HEK293 (cell line): ENCODE results near the gene FAM217A.

Experiments used
- CTCF ChIP-seq: fragments of 450-650 bp; formaldehyde crosslinking; IDR thresholded peaks from 2 replicates; pipeline ENCODE4 v1.5.1; 2016; ENCODE audit warnings: missing biosample characterization, missing genetic modification characterization
- HOXC10 ChIP-seq: sonication (generic); formaldehyde crosslinking; IDR thresholded peaks from 2 replicates; pipeline ENCODE4 v1.8.1; 2023; ENCODE audit warnings: mild to moderate bottlenecking, missing genetic modification reagents
- IKZF3 ChIP-seq: fragments of 450-650 bp; IDR thresholded peaks from 2 replicates; pipeline ENCODE4 v1.5.0; 2018; ENCODE audit warnings: missing biosample characterization, mild to moderate bottlenecking, missing genetic modification characterization, moderate library complexity
- KLF1 ChIP-seq: fragments of 450-650 bp; formaldehyde crosslinking; IDR thresholded peaks from 2 replicates; pipeline ENCODE4 v1.5.1; 2016; ENCODE audit warnings: missing biosample characterization, missing genetic modification characterization
- KLF10 ChIP-seq: fragments of 450-650 bp; IDR thresholded peaks from 2 replicates; pipeline ENCODE4 v1.5.1; 2018; ENCODE audit warnings: missing biosample characterization, mild to moderate bottlenecking, missing genetic modification characterization
- KLF7 ChIP-seq: fragments of 450-650 bp; formaldehyde crosslinking; IDR thresholded peaks from 2 replicates; pipeline ENCODE4 v1.5.1; 2016; ENCODE audit warnings: missing biosample characterization, missing genetic modification characterization, borderline replicate concordance
- KLF9 ChIP-seq: fragments of 450-650 bp; formaldehyde crosslinking; IDR thresholded peaks from 2 replicates; pipeline ENCODE4 v1.5.1; 2016; ENCODE audit warnings: missing biosample characterization, missing genetic modification characterization, low read depth
- RBAK ChIP-seq: fragments of 450-650 bp; formaldehyde crosslinking; IDR thresholded peaks from 2 replicates; pipeline ENCODE4 v1.5.1; 2016; ENCODE audit warnings: missing biosample characterization, missing genetic modification characterization
- ZBTB20 ChIP-seq: fragments of 450-650 bp; formaldehyde crosslinking; IDR thresholded peaks from 2 replicates; pipeline ENCODE4 v1.5.1; 2016; ENCODE audit warnings: missing biosample characterization, missing genetic modification characterization
- ZBTB48 ChIP-seq: fragments of 450-650 bp; formaldehyde crosslinking; IDR thresholded peaks from 2 replicates; pipeline ENCODE4 v1.5.1; 2016; ENCODE audit warnings: missing biosample characterization, missing genetic modification characterization
- ZFHX2 ChIP-seq: fragments of 450-650 bp; formaldehyde crosslinking; conservative IDR thresholded peaks from 2 replicates; pipeline ENCODE4 v1.5.1; 2016; ENCODE audit warnings: missing biosample characterization, missing genetic modification characterization
- ZFP69B ChIP-seq: fragments of 450-650 bp; formaldehyde crosslinking; IDR thresholded peaks from 2 replicates; pipeline ENCODE4 v1.5.1; 2016; ENCODE audit warnings: missing biosample characterization, missing genetic modification characterization
- ZNF10 ChIP-seq: fragments of 450-650 bp; formaldehyde crosslinking; IDR thresholded peaks from 2 replicates; pipeline ENCODE4 v1.5.1; 2017; ENCODE audit warnings: missing biosample characterization, missing genetic modification characterization
- ZNF133 ChIP-seq: fragments of 450-650 bp; formaldehyde crosslinking; IDR thresholded peaks from 2 replicates; pipeline ENCODE4 v1.5.1; 2016; ENCODE audit warnings: missing biosample characterization, missing genetic modification characterization
- ZNF341 ChIP-seq: fragments of 450-650 bp; formaldehyde crosslinking; IDR thresholded peaks from 2 replicates; pipeline ENCODE4; 2016; ENCODE audit warnings: low read depth, missing biosample characterization, missing genetic modification characterization
- ZNF354C ChIP-seq: fragments of 450-650 bp; formaldehyde crosslinking; IDR thresholded peaks from 2 replicates; pipeline ENCODE4 v1.5.1; 2016; ENCODE audit warnings: missing biosample characterization, missing genetic modification characterization, low read depth, borderline replicate concordance
- ZNF558 ChIP-seq: fragments of 450-650 bp; formaldehyde crosslinking; IDR thresholded peaks from 2 replicates; pipeline ENCODE4 v1.5.1; 2016; ENCODE audit warnings: missing biosample characterization, missing genetic modification characterization
- ZNF600 ChIP-seq: fragments of 450-650 bp; formaldehyde crosslinking; IDR thresholded peaks from 2 replicates; pipeline ENCODE4 v1.5.1; 2016; ENCODE audit warnings: missing biosample characterization, missing genetic modification characterization
- ZNF623 ChIP-seq: fragments of 450-650 bp; formaldehyde crosslinking; IDR thresholded peaks from 2 replicates; pipeline ENCODE4 v1.5.1; 2016; ENCODE audit warnings: missing biosample characterization, missing genetic modification characterization
- ZNF639 ChIP-seq: fragments of 450-650 bp; formaldehyde crosslinking; IDR thresholded peaks from 2 replicates; pipeline ENCODE4 v1.5.1; 2016; ENCODE audit warnings: missing biosample characterization, missing genetic modification characterization
- ZNF747 ChIP-seq: fragments of 450-650 bp; formaldehyde crosslinking; IDR thresholded peaks from 2 replicates; pipeline ENCODE4 v1.5.1; 2016; ENCODE audit warnings: missing biosample characterization, missing genetic modification characterization
- ZNF792 ChIP-seq: fragments of 450-650 bp; formaldehyde crosslinking; IDR thresholded peaks from 2 replicates; pipeline ENCODE4 v1.5.1; 2016; ENCODE audit warnings: missing biosample characterization, missing genetic modification characterization
- ZSCAN4 ChIP-seq: fragments of 450-650 bp; formaldehyde crosslinking; IDR thresholded peaks from 2 replicates; pipeline ENCODE4 v1.5.1; 2017; ENCODE audit warnings: missing biosample characterization, missing genetic modification characterization
- ZXDB ChIP-seq: fragments of 450-650 bp; formaldehyde crosslinking; IDR thresholded peaks from 2 replicates; pipeline ENCODE4 v1.5.1; 2016; ENCODE audit warnings: missing biosample characterization, missing genetic modification characterization
- TF ChIP-seq, protein P1 (sequence below): fragments of 450-650 bp; formaldehyde crosslinking; IDR thresholded peaks from 2 replicates; pipeline ENCODE4 v1.5.1; 2016; ENCODE audit warnings: missing biosample characterization, missing genetic modification characterization
- TF ChIP-seq, protein P2 (sequence below): fragments of 450-650 bp; formaldehyde crosslinking; conservative IDR thresholded peaks from 2 replicates; pipeline ENCODE4 v1.5.1; 2016; ENCODE audit warnings: low read depth, missing biosample characterization, missing genetic modification characterization
- TF ChIP-seq, protein P3 (sequence below): fragments of 450-650 bp; formaldehyde crosslinking; IDR thresholded peaks from 2 replicates; pipeline ENCODE4 v1.5.1; 2016; ENCODE audit warnings: missing biosample characterization, missing genetic modification characterization

The FAM217A gene

GRCh38 chr6:4021133-4021853 lies 57.6 kb downstream of the FAM217A start (continued):
- TF ChIP-seq ZNF747 = no peak
- TF ChIP-seq, protein P1, sequence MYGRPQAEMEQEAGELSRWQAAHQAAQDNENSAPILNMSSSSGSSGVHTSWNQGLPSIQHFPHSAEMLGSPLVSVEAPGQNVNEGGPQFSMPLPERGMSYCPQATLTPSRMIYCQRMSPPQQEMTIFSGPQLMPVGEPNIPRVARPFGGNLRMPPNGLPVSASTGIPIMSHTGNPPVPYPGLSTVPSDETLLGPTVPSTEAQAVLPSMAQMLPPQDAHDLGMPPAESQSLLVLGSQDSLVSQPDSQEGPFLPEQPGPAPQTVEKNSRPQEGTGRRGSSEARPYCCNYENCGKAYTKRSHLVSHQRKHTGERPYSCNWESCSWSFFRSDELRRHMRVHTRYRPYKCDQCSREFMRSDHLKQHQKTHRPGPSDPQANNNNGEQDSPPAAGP (tag by site-specific recombination) = no peak; the same call in 1 of the 2 replicates
- TF ChIP-seq ZXDB (tag by site-specific recombination) = peak; percentile 84
- 0 out of 2 replicates have a peak, but pooled peaks have one; percentile 19 for TF ChIP-seq ZNF623
- TF ChIP-seq ZNF639 = 0 out of 2 replicates have a peak, but pooled peaks have one; percentile 33
- TF ChIP-seq ZNF600 (tag by site-specific recombination) = peak; percentile 48; the same call in 1 of the 2 replicates
- TF ChIP-seq, protein P2, sequence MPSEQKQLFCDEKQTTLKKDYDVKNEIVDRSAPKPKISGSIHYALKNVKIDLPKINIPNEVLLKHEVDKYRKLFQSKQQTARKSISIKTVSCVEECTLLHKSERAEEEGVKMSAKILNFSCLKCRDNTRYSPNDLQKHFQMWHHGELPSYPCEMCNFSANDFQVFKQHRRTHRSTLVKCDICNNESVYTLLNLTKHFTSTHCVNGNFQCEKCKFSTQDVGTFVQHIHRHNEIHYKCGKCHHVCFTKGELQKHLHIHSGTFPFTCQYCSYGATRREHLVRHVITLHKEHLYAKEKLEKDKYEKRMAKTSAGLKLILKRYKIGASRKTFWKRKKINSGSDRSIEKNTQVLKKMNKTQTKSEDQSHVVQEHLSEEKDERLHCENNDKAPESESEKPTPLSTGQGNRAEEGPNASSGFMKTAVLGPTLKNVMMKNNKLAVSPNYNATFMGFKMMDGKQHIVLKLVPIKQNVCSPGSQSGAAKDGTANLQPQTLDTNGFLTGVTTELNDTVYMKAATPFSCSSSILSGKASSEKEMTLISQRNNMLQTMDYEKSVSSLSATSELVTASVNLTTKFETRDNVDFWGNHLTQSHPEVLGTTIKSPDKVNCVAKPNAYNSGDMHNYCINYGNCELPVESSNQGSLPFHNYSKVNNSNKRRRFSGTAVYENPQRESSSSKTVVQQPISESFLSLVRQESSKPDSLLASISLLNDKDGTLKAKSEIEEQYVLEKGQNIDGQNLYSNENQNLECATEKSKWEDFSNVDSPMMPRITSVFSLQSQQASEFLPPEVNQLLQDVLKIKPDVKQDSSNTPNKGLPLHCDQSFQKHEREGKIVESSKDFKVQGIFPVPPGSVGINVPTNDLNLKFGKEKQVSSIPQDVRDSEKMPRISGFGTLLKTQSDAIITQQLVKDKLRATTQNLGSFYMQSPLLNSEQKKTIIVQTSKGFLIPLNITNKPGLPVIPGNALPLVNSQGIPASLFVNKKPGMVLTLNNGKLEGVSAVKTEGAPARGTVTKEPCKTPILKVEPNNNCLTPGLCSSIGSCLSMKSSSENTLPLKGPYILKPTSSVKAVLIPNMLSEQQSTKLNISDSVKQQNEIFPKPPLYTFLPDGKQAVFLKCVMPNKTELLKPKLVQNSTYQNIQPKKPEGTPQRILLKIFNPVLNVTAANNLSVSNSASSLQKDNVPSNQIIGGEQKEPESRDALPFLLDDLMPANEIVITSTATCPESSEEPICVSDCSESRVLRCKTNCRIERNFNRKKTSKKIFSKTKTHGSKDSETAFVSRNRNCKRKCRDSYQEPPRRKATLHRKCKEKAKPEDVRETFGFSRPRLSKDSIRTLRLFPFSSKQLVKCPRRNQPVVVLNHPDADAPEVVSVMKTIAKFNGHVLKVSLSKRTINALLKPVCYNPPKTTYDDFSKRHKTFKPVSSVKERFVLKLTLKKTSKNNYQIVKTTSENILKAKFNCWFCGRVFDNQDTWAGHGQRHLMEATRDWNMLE = peak; percentile 99
- TF ChIP-seq KLF1 = peak; percentile 54; the same call in 1 of the 2 replicates
- peak; percentile 49; the same call in 1 of the 2 replicates for TF ChIP-seq ZBTB48 (tag by site-specific recombination)
- peak; percentile 51; the same call in 1 of the 2 replicates for TF ChIP-seq ZNF10 (tag by site-specific recombination)
- no peak for TF ChIP-seq ZNF558 (tag by site-specific recombination)
- 0 out of 2 replicates have a peak, but pooled peaks have one; percentile 76 for TF ChIP-seq ZNF792
- TF ChIP-seq, protein P3, sequence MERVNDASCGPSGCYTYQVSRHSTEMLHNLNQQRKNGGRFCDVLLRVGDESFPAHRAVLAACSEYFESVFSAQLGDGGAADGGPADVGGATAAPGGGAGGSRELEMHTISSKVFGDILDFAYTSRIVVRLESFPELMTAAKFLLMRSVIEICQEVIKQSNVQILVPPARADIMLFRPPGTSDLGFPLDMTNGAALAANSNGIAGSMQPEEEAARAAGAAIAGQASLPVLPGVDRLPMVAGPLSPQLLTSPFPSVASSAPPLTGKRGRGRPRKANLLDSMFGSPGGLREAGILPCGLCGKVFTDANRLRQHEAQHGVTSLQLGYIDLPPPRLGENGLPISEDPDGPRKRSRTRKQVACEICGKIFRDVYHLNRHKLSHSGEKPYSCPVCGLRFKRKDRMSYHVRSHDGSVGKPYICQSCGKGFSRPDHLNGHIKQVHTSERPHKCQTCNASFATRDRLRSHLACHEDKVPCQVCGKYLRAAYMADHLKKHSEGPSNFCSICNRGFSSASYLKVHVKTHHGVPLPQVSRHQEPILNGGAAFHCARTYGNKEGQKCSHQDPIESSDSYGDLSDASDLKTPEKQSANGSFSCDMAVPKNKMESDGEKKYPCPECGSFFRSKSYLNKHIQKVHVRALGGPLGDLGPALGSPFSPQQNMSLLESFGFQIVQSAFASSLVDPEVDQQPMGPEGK (tag by site-specific recombination) = peak; percentile 14; the same call in 1 of the 2 replicates
- no peak for TF ChIP-seq ZNF354C (tag by site-specific recombination)
- TF ChIP-seq HOXC10 (CRISPR knock-in tag) = 0 out of 2 replicates have a peak, but pooled peaks have one; percentile 87
- TF ChIP-seq ZNF133 (tag by site-specific recombination) = no peak
- peak; percentile 91 for TF ChIP-seq ZNF341 (tag by site-specific recombination)
- peak; percentile 44; the same call in 1 of the 2 replicates for TF ChIP-seq KLF7 (tag by site-specific recombination)
- peak; percentile 96 for TF ChIP-seq ZBTB20
- peak; percentile 85 for TF ChIP-seq CTCF (tag by site-specific recombination)
- TF ChIP-seq IKZF3 (tag by site-specific recombination) = peak; percentile 98
- TF ChIP-seq ZSCAN4 (tag by site-specific recombination) = no peak
- TF ChIP-seq KLF9 (tag by site-specific recombination) = peak; percentile 46; the same call in 1 of the 2 replicates
- TF ChIP-seq ZFP69B (tag by site-specific recombination) = peak; percentile 43; the same call in 1 of the 2 replicates
- TF ChIP-seq RBAK (tag by site-specific recombination) = no peak
- no peak for TF ChIP-seq KLF10 (tag by site-specific recombination)
- TF ChIP-seq ZFHX2 (tag by site-specific recombination) = peak; percentile 44; the same call in 1 of the 2 replicates
